CD1c-positive myeloid dendritic cell (primary cell): ENCODE measurements around the gene GALNT15.

Experiments used
- DNase-seq: peaks from one replicate; pipeline ENCODE4 v3.0.0-alpha.2; 2016; ENCODE audit errors: extremely low spot score

Gene GALNT15

GRCh38 chr3:16227566-16227965 lies 53.1 kb downstream of the GALNT15 start:
- DNase-seq = no peak

- no peak for DNase-seq
Observed at GRCh38 chr3:16229681-16230080, 55.2 kb downstream of the GALNT15 start.

GRCh38 chr3:16231983-16232382 lies 57.5 kb downstream of the GALNT15 start:
- DNase-seq = no peak

GRCh38 chr3:16233806-16234205 lies 59.3 kb downstream of the GALNT15 start:
- no peak for DNase-seq

GRCh38 chr3:16234281-16234680 lies 59.8 kb downstream of the GALNT15 start:
- no peak for DNase-seq

- no peak for DNase-seq
Observed at GRCh38 chr3:16236030-16236639, 61.7 kb downstream of the GALNT15 start.

GRCh38 chr3:16236856-16237393 lies 62.4 kb downstream of the GALNT15 start:
- DNase-seq = no peak

- peak; percentile 19 for DNase-seq
Observed at GRCh38 chr3:16239086-16239770, 64.7 kb downstream of the GALNT15 start.

GRCh38 chr3:16239780-16240179 lies 65.3 kb downstream of the GALNT15 start:
- no peak for DNase-seq

GRCh38 chr3:16240229-16241023 lies 65.9 kb downstream of the GALNT15 start:
- peak; percentile 64 for DNase-seq

GRCh38 chr3:16241225-16241624 lies 66.7 kb downstream of the GALNT15 start:
- DNase-seq = no peak

- no peak for DNase-seq
Observed at GRCh38 chr3:16242177-16242576, 67.7 kb downstream of the GALNT15 start.

- DNase-seq = no peak
Observed at GRCh38 chr3:16243706-16244490, 69.4 kb downstream of the GALNT15 start.

- DNase-seq = no peak
Observed at GRCh38 chr3:16245609-16246008, 71.1 kb downstream of the GALNT15 start.

- peak; percentile 91 for DNase-seq
Observed at GRCh38 chr3:16247282-16248061, 73.0 kb downstream of the GALNT15 start.

GRCh38 chr3:16248556-16248955 lies 74.1 kb downstream of the GALNT15 start:
- no peak for DNase-seq

- peak; percentile 33 for DNase-seq
Observed at GRCh38 chr3:16249336-16249735, 74.9 kb downstream of the GALNT15 start.

GRCh38 chr3:16249886-16250285 lies 75.4 kb downstream of the GALNT15 start:
- DNase-seq = no peak

GRCh38 chr3:16251316-16252085 lies 77.0 kb downstream of the GALNT15 start:
- no peak for DNase-seq
